NCI-H69 (cell line): ENCODE measurements around the gene FAM171A2.

Source experiments
- DNase-seq: peaks from one replicate; lab custom pipeline; 2025; lab: John Stamatoyannopoulos, UW

The FAM171A2 gene

DNA sequence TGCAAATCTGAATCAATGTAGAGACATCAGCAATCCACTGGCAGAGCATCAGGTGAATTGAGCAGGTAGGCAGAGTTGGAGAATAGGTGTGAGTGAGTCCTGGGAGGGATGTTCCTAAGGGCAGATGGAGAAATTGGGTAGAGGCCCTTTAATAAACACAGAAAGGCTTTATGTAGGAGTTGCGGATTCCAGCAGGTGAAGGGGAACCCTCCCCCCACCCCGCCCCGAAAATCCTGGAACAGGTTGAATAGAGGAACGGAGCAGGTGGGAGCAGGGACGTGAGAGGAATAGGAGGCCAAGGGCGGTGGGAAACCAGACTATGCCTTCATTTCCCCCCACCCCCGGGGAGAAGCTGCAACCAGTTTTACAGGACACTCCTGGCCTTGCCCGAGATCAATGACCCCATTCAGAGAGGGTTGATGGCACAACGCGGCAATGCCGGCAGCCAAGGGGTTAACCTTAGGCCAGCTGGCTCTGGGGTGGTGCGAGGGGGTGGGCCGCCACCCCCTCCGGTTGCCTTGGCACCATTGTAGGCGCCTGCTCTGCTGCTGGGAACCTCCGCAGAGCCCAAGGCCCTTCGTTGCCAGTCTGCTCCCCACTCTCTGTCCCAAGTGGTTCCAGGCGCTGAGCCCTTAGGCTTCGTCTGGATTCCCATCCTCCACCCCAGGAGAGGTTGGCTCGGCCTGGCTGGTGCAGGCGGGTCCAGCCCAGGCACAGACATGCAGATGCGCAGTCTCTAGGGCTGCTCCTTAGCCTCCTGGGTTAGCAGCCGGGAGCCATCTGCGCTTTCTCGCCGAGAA is 56.1 kb downstream of the FAM171A2 start:
- peak; percentile 85 for DNase-seq

- DNase-seq, result no peak
Observed at GRCh38 chr17:44304651-44305050, 59.0 kb downstream of the FAM171A2 start.
